HepG2 (cell line): ENCODE data around the gene DLX1. TPM values are rescaled to one million over a fixed set of nuclear protein-coding genes. Genes with fewer than 3 reads are reported as not detected.

ENCODE experiments used
- AKNA ChIP-seq: sonication (generic); formaldehyde crosslinking; IDR thresholded peaks from 2 replicates; pipeline ENCODE4 v1.4.0; 2020; ENCODE audit warnings: missing genetic modification reagents, borderline replicate concordance
- ATF4 ChIP-seq, 2 experiments: fragments of 450-650 bp in 1 of 2; sonication (generic) in 1 of 2; formaldehyde crosslinking; IDR thresholded peaks; 2 replicates each; pipeline versions ENCODE4 v1.5.0 to v1.8.0; 2020 to 2022; ENCODE audit warnings: mild to moderate bottlenecking in 1 of 2, missing genetic modification reagents in 1 of 2
- BCLAF1 ChIP-seq: fragments of 450-650 bp; IDR thresholded peaks from 2 replicates; pipeline ENCODE4 v1.6.1; 2017; ENCODE audit warnings: mild to moderate bottlenecking
- CENPBD1 ChIP-seq: sonication (generic); formaldehyde crosslinking; IDR thresholded peaks from 2 replicates; pipeline ENCODE4 v1.8.0; 2022; ENCODE audit warnings: missing genetic modification reagents, low read depth, mild to moderate bottlenecking, borderline replicate concordance
- CENPT ChIP-seq: sonication (generic); formaldehyde crosslinking; IDR thresholded peaks from 2 replicates; pipeline ENCODE4 v1.8.0; 2022; ENCODE audit warnings: low read depth, mild to moderate bottlenecking, moderate library complexity, missing genetic modification reagents
- FOSL1 ChIP-seq: sonication (generic); formaldehyde crosslinking; IDR thresholded peaks from 2 replicates; pipeline ENCODE4 v1.9.0; 2021; ENCODE audit warnings: missing genetic modification reagents, borderline replicate concordance
- GMEB2 ChIP-seq: IDR thresholded peaks from 2 replicates; pipeline ENCODE4 v1.6.1; 2016; ENCODE audit warnings: missing biosample characterization, missing genetic modification reagents, low read depth
- HNRNPLL ChIP-seq: fragments of 200-400 bp; formaldehyde crosslinking; IDR thresholded peaks from 2 replicates; pipeline ENCODE4 v1.6.1; 2017; ENCODE audit warnings: mild to moderate bottlenecking, low read depth, low read length; ENCODE audit not compliant: poor library complexity, severe bottlenecking
- PAXIP1 ChIP-seq: sonication (generic); formaldehyde crosslinking; conservative IDR thresholded peaks from 2 replicates; pipeline ENCODE4 v1.4.0; 2020; ENCODE audit warnings: mild to moderate bottlenecking, missing genetic modification reagents, moderate library complexity
- SAP130 ChIP-seq: IDR thresholded peaks from 2 replicates; pipeline ENCODE4 v1.6.1; 2016; ENCODE audit warnings: low read depth
- TOPORS ChIP-seq: sonication (generic); formaldehyde crosslinking; IDR thresholded peaks from 2 replicates; pipeline ENCODE4 v1.8.0; 2023; ENCODE audit warnings: mild to moderate bottlenecking, missing genetic modification reagents
- ZFAT ChIP-seq: sonication (generic); formaldehyde crosslinking; conservative IDR thresholded peaks from 2 replicates; pipeline ENCODE4 v1.8.1; 2023; ENCODE audit warnings: missing genetic modification reagents, inconsistent platforms
- ZNF543 ChIP-seq: sonication (generic); formaldehyde crosslinking; IDR thresholded peaks from 2 replicates; pipeline ENCODE4 v1.4.0; 2020; ENCODE audit warnings: mild to moderate bottlenecking, missing genetic modification reagents
- polyA plus RNA-seq, 8 experiments: library from polyadenylated mRNA; depleted of rRNA in 3 of 8; stranded (reverse) in 7 of 8; unstranded in 1 of 8; fragments of >200 nt; fragmentation: Illumina TruSeq in 4 of 8; extraction: Trizol in 4 of 8; gene quantifications; 2 replicates each; pipeline versions ENCODE4 v1.2.1 to v1.2.3, GENCODE V29; 2011 to 2016; ENCODE audit warnings: low read depth in 4 of 8, missing spikeins in 1 of 8, mixed read lengths in 1 of 8; ENCODE audit not compliant: insufficient read depth in 1 of 8
- total RNA-seq, 5 experiments: library from RNA; depleted of rRNA; stranded (reverse); fragments of >200 nt; fragmentation: Illumina TruSeq; extraction: Trizol; gene quantifications; 2 replicates each; pipeline ENCODE4 v1.2.3, GENCODE V29; 2016; ENCODE audit warnings: low read depth in 1 of 5

DLX1 gene
- total and polyA plus RNA-seq, 2 of the 13 experiments (the other 11 are each of a cell fraction or from before 2014, with no cell fraction given): 0.18 to 0.86 TPM

GRCh38 chr2:172085460-172086159 lies at the start of gene DLX1 (continued):
- no peak for TF ChIP-seq BCLAF1
- TF ChIP-seq TOPORS (CRISPR knock-in tag): no peak
- no peak for TF ChIP-seq ZNF543 (CRISPR knock-in tag)
- TF ChIP-seq SAP130 (CRISPR knock-in tag): no peak
- no peak for TF ChIP-seq ZFAT (CRISPR knock-in tag)
- peak; percentile 6; the same call in 1 of the 2 replicates for TF ChIP-seq PAXIP1 (CRISPR knock-in tag)
- no peak for TF ChIP-seq CENPT (CRISPR knock-in tag)
- TF ChIP-seq HNRNPLL: no peak
- no peak for TF ChIP-seq FOSL1 (CRISPR knock-in tag)
- no peak for TF ChIP-seq CENPBD1 (CRISPR knock-in tag)
- TF ChIP-seq ATF4 (CRISPR knock-in tag; IDR thresholded peaks at IDR 0.05): no peak
- TF ChIP-seq GMEB2 (CRISPR knock-in tag): no peak
- TF ChIP-seq AKNA (CRISPR knock-in tag): no peak
